ENCODE data around the gene ADSL.

- TF ChIP-seq CTCF (conservative IDR thresholded peaks at IDR 0.05; ENCODE audit: low read depth, low read length) (no peak), BHLHE40 (IDR thresholded peaks at IDR 0.05; ENCODE audit: low read depth, low read length) (no peak), MXI1 (IDR thresholded peaks at IDR 0.05; ENCODE audit: borderline replicate concordance, low read depth, low read length) (no peak), MAFK (IDR thresholded peaks at IDR 0.05; ENCODE audit: low read depth, low read length) (no peak), POLR2A (IDR thresholded peaks at IDR 0.05; ENCODE audit: low read depth, low read length) (no peak), RFX5 (IDR thresholded peaks at IDR 0.05; ENCODE audit: low read depth, low read length) (no peak), RAD21 (IDR thresholded peaks at IDR 0.05; ENCODE audit: low read length) (no peak), RCOR1 (IDR thresholded peaks at IDR 0.05; ENCODE audit: insufficient replicate concordance, low read length) (no peak), ELK1 (IDR thresholded peaks at IDR 0.05; ENCODE audit: borderline replicate concordance, low read depth, low read length) (no peak), CEBPB (IDR thresholded peaks at IDR 0.05; ENCODE audit: low read depth, low read length) (no peak), SMC3 (IDR thresholded peaks at IDR 0.05; ENCODE audit: low read depth, low read length) (no peak), USF2 (IDR thresholded peaks at IDR 0.05; ENCODE audit: low read depth, low read length) (no peak)
These were observed 53.9 kb downstream of the ADSL start for GRCh38 chr22:40400159-40400558.
